GM19468 (cell line): ENCODE results near the gene CNTN6.
A peak's percentile ranks its signal among the peaks of the same experiment; 100 is the strongest.
"Not testable (repeated sequence)": the region's sequence is repeated elsewhere in the genome, so short reads cannot be mapped to it uniquely, and the experiment has no call there.

Source experiments
- ATAC-seq: cut with Tn5 transposase; IDR thresholded peaks from one replicate; pipeline ENCODE4 v1.9.1; 2021; ENCODE audit warnings: mild to moderate bottlenecking, moderate library complexity, moderate number of reproducible peaks; ENCODE audit not compliant: unreplicated experiment; ENCODE audit errors: extremely low read depth

Gene CNTN6

GRCh38 chr3:1272546-1273265 is 179.9 kb downstream of the CNTN6 start:
- no peak for ATAC-seq

- ATAC-seq, result no peak
These were observed 182.7 kb downstream of the CNTN6 start for GRCh38 chr3:1275495-1275894.

GRCh38 chr3:1287815-1288214 is 195.0 kb downstream of the CNTN6 start:
- ATAC-seq, result no peak

DNA sequence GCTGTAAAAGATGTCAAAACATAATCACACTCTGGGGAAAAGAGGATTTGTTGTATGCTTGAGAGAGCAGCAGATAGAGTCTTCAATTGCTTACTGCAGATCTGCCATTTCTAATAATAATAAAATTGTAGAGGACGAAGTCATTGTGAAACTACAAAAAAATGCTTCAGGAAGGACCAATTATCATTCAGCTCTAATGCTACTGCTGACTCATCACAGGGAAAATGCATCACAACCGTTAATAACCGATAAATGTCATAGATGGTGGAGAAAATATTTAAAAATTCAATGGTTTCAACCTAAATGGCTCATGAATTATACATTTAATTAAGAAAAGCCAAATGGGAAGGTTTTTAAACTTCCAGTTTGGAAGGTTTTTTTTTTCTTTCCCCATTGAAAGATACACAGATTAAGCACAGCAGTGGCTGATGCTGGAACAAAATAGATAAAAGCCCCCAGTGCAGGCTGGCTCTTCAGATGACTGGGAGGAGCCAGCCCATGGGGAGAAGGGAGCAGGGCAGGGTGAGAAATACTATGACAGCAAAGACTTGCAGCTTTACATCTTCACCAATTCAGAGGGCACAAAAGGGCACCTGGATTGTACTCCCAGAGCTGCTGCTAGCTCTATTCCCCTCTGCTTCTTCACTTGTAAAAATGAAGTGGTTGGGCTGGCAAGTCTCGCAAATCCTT is 196.1 kb downstream of the CNTN6 start:
- ATAC-seq, result no peak

DNA sequence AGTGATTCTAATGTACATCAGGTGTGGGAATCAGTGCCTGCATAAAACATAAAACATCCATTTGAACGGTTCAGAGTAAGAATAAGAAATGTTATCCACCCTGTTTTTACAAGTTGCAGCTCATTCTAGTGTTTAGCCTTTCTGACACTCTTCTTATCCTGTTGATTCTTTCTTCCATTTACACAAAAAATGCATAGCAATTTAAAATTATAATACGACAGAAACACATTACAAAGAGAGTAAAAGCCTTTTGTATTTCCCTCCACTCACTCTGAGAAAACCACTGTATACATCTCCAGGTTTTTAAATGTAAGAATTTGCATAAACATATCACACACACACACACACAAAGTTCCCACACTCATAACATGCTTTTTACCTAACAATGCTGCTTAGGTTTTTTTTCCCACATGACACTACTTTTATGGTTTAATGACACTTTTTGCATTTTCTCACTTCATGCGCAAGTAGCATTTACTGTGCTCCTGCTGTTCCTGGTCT is 199.8 kb downstream of the CNTN6 start:
- ATAC-seq, result no peak

GRCh38 chr3:1294586-1294985 is 201.8 kb downstream of the CNTN6 start:
- no peak for ATAC-seq

GRCh38 chr3:1318296-1319005 is 225.6 kb downstream of the CNTN6 start:
- no peak for ATAC-seq

DNA sequence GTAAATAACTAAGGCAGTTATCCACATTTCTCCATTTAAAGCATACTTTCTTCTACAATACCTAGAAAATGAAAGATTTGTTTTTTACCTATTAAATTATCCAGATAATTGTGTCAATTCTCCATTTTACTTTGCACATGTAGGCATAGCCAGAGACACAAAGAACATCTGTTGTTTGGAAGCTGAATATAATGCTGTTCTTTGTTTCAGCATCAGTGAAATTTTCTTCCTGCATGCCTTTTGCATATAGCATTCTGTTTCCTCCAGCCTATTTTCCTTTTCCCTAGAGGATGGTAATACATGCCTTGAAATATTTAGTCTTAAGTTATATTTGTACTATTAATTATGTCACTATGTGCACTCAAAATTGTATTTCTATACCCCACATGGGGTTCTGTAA is 233.7 kb downstream of the CNTN6 start:
- ATAC-seq, result no peak

DNA sequence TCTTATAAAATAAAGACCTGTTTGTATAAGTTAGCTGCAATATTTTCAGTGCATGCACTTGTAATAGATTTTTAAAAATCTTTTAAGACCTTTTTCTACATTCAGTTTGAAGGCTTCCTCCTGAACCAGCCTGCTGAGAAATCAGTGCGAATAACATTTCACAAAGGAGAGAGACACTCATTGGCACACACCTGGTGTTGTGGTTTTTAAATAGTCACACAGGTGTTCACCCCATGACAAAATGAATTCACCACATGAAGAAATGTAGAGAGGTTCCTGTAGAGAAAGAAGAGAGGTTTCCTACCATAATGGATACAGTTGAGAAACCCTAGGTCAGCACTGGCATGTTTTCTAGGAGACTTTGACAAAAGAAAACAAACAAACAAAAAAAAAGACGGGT is 237.3 kb downstream of the CNTN6 start:
- no peak for ATAC-seq

DNA sequence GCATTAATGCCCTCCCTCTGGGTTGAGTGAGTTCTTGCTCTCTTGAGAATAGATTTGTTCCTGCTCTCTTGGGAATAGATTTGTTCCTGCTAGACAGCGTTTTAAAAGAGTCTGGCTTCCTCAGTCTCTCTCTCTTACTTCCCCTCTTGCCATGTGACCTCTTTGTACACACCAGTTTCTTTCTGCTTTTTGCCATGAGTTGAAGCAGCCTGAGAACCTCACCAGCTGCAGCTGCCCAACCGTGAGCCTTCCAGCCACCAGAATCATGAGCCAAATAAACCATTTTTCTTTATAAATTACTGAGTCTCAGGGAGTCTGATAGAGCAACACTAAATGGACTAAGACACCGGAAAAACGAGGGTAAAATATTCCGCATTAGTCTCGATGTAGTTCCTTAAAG is 253.6 kb downstream of the CNTN6 start:
- ATAC-seq, result no peak

- ATAC-seq, result no peak
These were observed 255.7 kb downstream of the CNTN6 start for GRCh38 chr3:1348547-1348946.

GRCh38 chr3:1350885-1351284 is 258.1 kb downstream of the CNTN6 start:
- ATAC-seq, result no peak

GRCh38 chr3:1355691-1356090 is 262.9 kb downstream of the CNTN6 start:
- no peak for ATAC-seq

GRCh38 chr3:1356101-1356500 is 263.3 kb downstream of the CNTN6 start:
- ATAC-seq, result no peak

DNA sequence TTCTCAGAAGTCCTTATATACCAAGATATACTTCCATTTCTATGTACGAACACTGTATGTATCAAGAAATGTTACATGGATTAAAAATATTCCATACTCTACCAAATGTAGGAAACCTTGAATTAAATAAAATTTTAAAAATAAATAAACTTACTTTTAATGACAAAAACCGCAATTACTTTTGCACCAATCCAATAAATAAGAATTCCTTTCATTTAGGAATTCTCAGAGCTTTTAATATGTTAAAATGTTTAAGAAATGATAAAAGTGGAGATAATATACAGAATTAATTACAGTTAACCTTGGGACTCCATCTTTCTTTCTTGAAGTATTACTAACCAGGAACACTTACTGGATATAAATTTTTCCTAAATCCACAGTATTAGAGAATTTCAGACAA is 272.7 kb downstream of the CNTN6 start:
- no peak for ATAC-seq

GRCh38 chr3:1374471-1374870 is 281.6 kb downstream of the CNTN6 start:
- ATAC-seq, result no peak

DNA sequence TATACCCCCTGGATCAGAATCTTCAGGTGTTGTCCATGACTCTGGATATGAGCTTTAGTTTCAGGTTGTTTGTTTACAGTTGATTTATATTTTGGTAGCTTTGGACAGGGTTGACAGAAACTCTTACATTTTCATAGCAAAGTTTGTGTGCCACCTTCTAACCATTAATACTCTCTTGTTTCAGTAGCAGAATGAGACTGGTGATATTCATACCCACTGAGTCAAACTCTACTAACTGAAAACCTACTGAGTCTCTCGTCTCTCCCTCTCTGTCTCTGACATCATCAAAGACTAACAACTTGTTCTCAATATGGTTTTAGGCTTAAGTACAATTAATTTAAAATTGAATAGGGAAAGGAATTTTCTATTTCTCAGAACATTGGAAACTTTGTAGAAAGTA is 282.3 kb downstream of the CNTN6 start:
- ATAC-seq, result no peak

DNA sequence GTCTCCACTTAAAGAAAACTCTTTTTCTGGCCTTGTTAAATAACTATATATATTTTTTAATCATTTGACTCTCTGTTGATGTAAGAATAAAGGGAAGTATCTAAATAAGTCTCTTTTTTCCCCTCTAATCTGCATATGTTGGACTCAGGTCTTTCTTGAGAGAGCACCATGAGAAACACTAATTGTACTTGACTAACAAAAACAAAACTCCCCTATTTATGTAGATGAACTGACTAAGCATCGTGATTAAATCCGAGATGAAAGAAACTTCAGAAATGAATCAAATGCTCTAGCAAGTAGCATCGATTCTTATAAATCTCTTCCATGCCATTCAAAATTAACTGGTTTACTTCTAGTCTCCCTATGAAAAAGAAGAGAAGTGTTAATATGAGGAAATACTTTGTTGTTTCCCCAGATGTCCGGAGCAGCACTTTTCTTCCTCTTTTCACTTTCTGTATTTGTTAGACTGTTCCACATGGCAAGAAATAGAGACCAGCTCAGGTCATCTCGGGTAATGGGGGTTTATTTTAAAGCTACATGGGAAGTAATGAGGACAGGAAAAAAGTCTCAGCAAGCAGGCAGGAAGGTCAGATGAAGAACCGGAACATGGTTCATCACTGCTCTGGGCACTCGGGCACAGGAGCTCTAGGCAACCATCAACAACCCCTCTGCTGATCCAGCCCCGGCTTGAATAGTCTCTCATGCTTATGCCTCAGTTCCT is 288.3 kb downstream of the CNTN6 start:
- peak; percentile 52 for ATAC-seq

DNA sequence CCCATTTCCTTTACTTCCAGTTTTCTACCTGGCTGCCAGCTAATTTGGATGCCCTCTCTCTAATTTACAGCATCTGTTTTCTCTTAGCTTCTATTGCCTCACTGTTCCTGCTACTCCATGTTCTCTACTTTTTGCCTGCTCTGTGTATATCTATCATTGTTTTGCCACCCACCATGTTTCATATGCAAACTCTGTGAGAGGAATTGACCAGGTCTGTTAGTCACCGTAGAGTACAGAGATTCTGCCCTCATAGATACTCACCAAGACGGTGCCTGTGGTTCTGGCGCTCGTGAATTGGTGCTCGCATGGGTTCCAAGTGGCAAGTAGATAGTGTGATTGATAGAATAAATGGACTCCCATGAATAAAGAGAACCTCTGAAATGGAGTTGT is 288.8 kb downstream of the CNTN6 start:
- no peak for ATAC-seq

- ATAC-seq, result not testable (repeated sequence)
These were observed 294.6 kb downstream of the CNTN6 start for GRCh38 chr3:1387396-1387905.
